Sigmoid colon (tissue), 7 donors: Measurements from ENCODE around the gene CNKSR3. TPM values are rescaled to one million over a fixed set of nuclear protein-coding genes. Genes with fewer than 3 reads are reported as not detected.

Experiments used
- DNase-seq: peaks from one replicate; pipeline ENCODE4 v3.0.0-alpha.2; 2019
- H3K27ac ChIP-seq, 4 donors: fragments of 200-600 bp; sonication (generic); one replicate each; pipeline ENCODE4 v1.5.1; 2016 to 2019; ENCODE audit warnings: mild to moderate bottlenecking in 1 of 4
- H3K27me3 ChIP-seq, 3 donors: fragments of 200-600 bp; sonication (generic); one replicate each; pipeline ENCODE4 v1.5.1; 2019; ENCODE audit warnings: mild to moderate bottlenecking in 1 of 3
- H3K36me3 ChIP-seq, 4 donors: fragments of 200-600 bp; sonication (generic); one replicate each; pipeline ENCODE4 v1.5.1; 2016 to 2019
- H3K4me1 ChIP-seq, 4 donors: fragments of 200-600 bp; sonication (generic); one replicate each; pipeline ENCODE4 v1.5.1; 2017 to 2019
- H3K4me3 ChIP-seq, 4 donors: fragments of 200-600 bp; sonication (generic); one replicate each; pipeline ENCODE4 v1.5.1; 2017 to 2019; ENCODE audit warnings: mild to moderate bottlenecking in 2 of 4, moderate library complexity in 1 of 4
- H3K9me3 ChIP-seq, 4 donors: fragments of 200-600 bp in 3 of 4; sonication (generic) in 3 of 4; one replicate each; pipeline versions ENCODE4 v1.5.1 to v1.6.1; 2013 to 2019
- EP300 ChIP-seq, 4 donors: sonication (generic); formaldehyde crosslinking; IDR thresholded peaks; one replicate each; pipeline ENCODE4 v1.6.1; 2017; ENCODE audit warnings: antibody characterized with exemption in 4 of 4
- POLR2A ChIP-seq, 2 donors: fragments of 450-650 bp; IDR thresholded peaks; one replicate each; pipeline ENCODE4 v1.6.1; 2016; ENCODE audit warnings: antibody characterized with exemption in 2 of 2, mild to moderate bottlenecking in 2 of 2, moderate library complexity in 2 of 2
- POLR2AphosphoS5 ChIP-seq, 4 donors: sonication (generic); formaldehyde crosslinking; IDR thresholded peaks; one replicate each; pipeline ENCODE4 v1.6.1; 2017; ENCODE audit warnings: antibody characterized with exemption in 4 of 4
- WGBS, 2 donors: extraction: QIAGEN DNeasy Blood & Tissue Kit; methylation state at CpG; one replicate each; pipeline ENCODE4 v1.1.7; 2013; 5-methylcytosine and 5-hydroxymethylcytosine counted together
- intact Hi-C: fragments of 100-400 bp; cut with DNase I; formaldehyde crosslinking; loops from one replicate; pipeline ENCODE4 v1.15.1; 2023
- polyA plus RNA-seq, 3 donors: library from polyadenylated mRNA; stranded (reverse); fragments of 200-250 nt; gene quantifications; one replicate each; pipeline ENCODE4 v1.2.3, GENCODE V29; 2013
- total RNA-seq, 4 donors: library from RNA; depleted of rRNA; stranded (reverse); fragments of >200 nt; gene quantifications; one replicate each; pipeline ENCODE4 v1.1.0, GENCODE V29; 2016
- TF ChIP-seq, protein P1 (sequence below), 4 experiments: fragments of 450-650 bp in 3 of 4; fragments of 200-600 bp in 1 of 4; IDR thresholded peaks; one replicate each; pipeline ENCODE4 v1.5.1; 2016 to 2019; ENCODE audit warnings: antibody characterized with exemption in 4 of 4, mild to moderate bottlenecking in 3 of 4, moderate library complexity in 2 of 4
- donor health status: healthy with polysubstance abuse.
- donor health status: Bipolar disorder and iron deficiency.
- donor health status: healthy.

The CNKSR3 gene
- total and polyA plus RNA-seq, 7 donors = 6.0 to 17.4 (median 15.3) TPM

DNA sequence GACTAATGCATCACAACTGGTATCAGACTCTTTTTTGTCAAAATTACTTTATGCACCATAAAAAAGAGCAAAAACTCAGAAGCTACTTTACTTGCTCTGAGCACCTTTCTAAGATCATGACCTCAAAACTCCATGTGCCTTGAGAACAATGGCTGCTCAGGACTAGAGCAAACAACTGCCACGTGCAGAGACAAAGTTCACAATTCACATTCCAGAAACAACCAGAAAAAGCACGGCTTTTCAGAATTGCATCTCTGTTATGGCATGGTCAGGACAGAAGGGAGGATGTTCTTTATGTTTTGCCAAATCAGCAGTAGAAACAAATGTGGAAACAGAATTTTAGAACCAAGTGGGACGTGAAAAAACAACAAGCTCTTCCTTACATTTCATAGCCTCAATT is 70.5 kb downstream of the CNKSR3 start:
- H3K4me3 ChIP-seq = no peak overlapping the region
- peaks cover 0 to 39% (median 29%) of the 10 kb centered on the region in 4 donors for H3K4me1 ChIP-seq
- no peak for DNase-seq
- H3K9me3 ChIP-seq = no peaks in the 10 kb centered on the region
- H3K27me3 ChIP-seq = no peaks in the 10 kb centered on the region
- 36 to 73% methylated on average over 3 of the region's 3 CpGs for WGBS, 2 donors
- H3K27ac ChIP-seq = peak overlapping the region in 1 of 4 donors; percentile 7
- intact Hi-C loops = no loop called here
- TF ChIP-seq POLR2AphosphoS5 (IDR thresholded peaks at IDR 0.05) (no peak), POLR2A (IDR thresholded peaks at IDR 0.05) (no peak), EP300 (IDR thresholded peaks at IDR 0.05) (no peak)
- TF ChIP-seq, protein P1, sequence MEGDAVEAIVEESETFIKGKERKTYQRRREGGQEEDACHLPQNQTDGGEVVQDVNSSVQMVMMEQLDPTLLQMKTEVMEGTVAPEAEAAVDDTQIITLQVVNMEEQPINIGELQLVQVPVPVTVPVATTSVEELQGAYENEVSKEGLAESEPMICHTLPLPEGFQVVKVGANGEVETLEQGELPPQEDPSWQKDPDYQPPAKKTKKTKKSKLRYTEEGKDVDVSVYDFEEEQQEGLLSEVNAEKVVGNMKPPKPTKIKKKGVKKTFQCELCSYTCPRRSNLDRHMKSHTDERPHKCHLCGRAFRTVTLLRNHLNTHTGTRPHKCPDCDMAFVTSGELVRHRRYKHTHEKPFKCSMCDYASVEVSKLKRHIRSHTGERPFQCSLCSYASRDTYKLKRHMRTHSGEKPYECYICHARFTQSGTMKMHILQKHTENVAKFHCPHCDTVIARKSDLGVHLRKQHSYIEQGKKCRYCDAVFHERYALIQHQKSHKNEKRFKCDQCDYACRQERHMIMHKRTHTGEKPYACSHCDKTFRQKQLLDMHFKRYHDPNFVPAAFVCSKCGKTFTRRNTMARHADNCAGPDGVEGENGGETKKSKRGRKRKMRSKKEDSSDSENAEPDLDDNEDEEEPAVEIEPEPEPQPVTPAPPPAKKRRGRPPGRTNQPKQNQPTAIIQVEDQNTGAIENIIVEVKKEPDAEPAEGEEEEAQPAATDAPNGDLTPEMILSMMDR (IDR thresholded peaks at IDR 0.05) = no peak
- peaks cover 0 to 13% (median 6%) of the 10 kb centered on the region in 4 donors for H3K36me3 ChIP-seq

DNA sequence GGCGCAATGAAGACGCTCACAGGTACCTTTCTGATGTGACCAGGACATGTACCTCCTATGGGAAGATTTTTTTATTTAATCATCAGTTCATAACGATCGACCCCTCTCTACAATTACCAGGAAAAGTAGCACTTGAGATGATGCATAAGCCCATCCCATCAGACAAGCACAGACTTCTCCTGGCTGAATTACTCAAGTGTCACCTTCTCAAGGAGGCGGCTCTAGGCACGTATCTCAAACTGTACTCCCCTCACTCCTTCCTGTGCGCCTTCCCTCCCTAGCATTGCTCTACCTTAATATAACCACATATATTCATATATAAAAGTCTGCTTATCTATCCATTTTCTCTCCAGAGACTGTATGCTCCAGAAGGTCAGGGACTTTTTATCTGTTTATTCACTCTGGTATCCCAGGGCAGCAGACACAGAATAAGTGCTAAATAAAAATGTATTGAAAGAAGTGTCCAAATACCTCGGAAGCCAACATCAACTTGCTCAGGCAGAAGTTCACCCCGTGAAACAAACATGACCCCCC is 71.5 kb downstream of the CNKSR3 start:
- no peaks in the 10 kb centered on the region for H3K27me3 ChIP-seq
- WGBS, 2 donors = 92 to 93% methylated on average over 9 of the region's 9 CpGs
- H3K9me3 ChIP-seq = no peaks in the 10 kb centered on the region
- H3K4me1 ChIP-seq = peaks cover 0 to 40% (median 32%) of the 10 kb centered on the region in 4 donors
- no peak for DNase-seq
- intact Hi-C loops = no loop called here
- TF ChIP-seq, protein P1 (IDR thresholded peaks at IDR 0.05) = no peak
- no peak for TF ChIP-seq EP300 (IDR thresholded peaks at IDR 0.05)
- TF ChIP-seq POLR2A (IDR thresholded peaks at IDR 0.05) = no peak
- no peak overlapping the region for H3K4me3 ChIP-seq
- H3K36me3 ChIP-seq = peaks cover 0 to 13% (median 6%) of the 10 kb centered on the region in 4 donors
- peak overlapping the region in 1 of 4 donors; percentile 7 for H3K27ac ChIP-seq

DNA sequence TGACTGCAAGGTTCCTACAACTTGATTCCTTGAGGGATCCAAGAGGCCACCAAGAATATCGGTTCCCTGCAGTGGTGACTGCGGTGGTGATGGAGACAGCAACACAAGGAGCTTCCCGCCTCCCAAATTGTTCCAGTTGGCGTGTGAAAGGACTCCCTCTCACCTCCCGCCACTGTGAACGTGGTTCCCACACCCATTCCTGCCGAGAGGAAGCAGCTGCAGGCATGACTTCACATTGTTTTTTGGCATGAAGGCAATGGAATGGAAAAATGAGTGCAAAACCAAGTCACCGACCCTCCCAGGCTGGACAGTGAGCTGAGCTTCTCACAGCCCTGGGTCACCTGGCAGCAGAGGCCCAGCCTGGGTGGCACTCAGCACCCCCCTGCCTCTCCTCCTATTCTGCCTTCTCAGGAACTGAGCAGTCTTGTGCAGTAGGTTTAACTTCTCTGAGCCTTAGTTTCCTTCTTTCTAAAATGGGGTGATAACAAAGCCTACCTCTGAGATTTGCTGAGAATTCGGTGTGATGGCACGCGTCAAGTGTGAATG is 75.0 kb downstream of the CNKSR3 start:
- Histone ChIP-seq H3K4me3 (no peak overlapping the region), H3K27me3 (no peaks in the 10 kb centered on the region), H3K36me3 (peaks cover 0 to 11% (median 4%) of the 10 kb centered on the region in 4 donors), H3K9me3 (no peaks in the 10 kb centered on the region), H3K27ac (peak overlapping the region in 2 of 4 donors; percentile 5 to 69), H3K4me1 (peaks cover 0 to 56% (median 43%) of the 10 kb centered on the region in 4 donors)
- intact Hi-C loops = no loop called here
- TF ChIP-seq POLR2AphosphoS5 (IDR thresholded peaks at IDR 0.05) (peak in 2 of 4 donors; percentile 7 to 32), EP300 (IDR thresholded peaks at IDR 0.05) (no peak)
- WGBS, 2 donors = 92 to 95% methylated on average over 11 of the region's 11 CpGs
- DNase-seq = no peak

DNA sequence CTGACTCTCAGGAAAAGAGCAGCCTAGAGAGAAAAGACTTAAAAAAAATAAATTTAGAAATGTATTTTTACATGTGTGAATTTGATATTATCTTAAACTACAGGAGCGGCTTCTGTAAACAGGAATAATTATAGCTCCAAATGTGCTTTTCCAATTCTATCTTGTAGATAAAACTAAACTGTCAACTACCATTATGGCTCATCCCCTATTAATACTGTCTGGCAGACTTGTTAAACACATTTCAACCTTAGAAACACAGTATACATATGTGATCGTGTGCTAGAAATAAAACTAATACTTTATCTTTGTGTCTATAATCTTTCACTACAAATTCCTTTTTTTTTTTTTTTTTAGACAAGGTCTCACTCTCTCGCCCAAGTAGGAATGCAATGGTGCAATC is 75.8 kb downstream of the CNKSR3 start:
- Histone ChIP-seq H3K4me3 (no peak overlapping the region), H3K4me1 (peaks cover 0 to 55% (median 38%) of the 10 kb centered on the region in 4 donors), H3K27ac (peak overlapping the region in 2 of 4 donors; percentile 44 to 69), H3K36me3 (peaks cover 0 to 16% (median 6%) of the 10 kb centered on the region in 4 donors), H3K27me3 (no peaks in the 10 kb centered on the region), H3K9me3 (no peaks in the 10 kb centered on the region)
- DNase-seq = no peak
- WGBS, 2 donors = 92 to 96% methylated on average over 3 of the region's 3 CpGs
- intact Hi-C loops = no loop called here
- no peak for TF ChIP-seq EP300 (IDR thresholded peaks at IDR 0.05)
- TF ChIP-seq, protein P1 (IDR thresholded peaks at IDR 0.05) = no peak
- no peak for TF ChIP-seq POLR2AphosphoS5 (IDR thresholded peaks at IDR 0.05)
- no peak for TF ChIP-seq POLR2A (IDR thresholded peaks at IDR 0.05)

DNA sequence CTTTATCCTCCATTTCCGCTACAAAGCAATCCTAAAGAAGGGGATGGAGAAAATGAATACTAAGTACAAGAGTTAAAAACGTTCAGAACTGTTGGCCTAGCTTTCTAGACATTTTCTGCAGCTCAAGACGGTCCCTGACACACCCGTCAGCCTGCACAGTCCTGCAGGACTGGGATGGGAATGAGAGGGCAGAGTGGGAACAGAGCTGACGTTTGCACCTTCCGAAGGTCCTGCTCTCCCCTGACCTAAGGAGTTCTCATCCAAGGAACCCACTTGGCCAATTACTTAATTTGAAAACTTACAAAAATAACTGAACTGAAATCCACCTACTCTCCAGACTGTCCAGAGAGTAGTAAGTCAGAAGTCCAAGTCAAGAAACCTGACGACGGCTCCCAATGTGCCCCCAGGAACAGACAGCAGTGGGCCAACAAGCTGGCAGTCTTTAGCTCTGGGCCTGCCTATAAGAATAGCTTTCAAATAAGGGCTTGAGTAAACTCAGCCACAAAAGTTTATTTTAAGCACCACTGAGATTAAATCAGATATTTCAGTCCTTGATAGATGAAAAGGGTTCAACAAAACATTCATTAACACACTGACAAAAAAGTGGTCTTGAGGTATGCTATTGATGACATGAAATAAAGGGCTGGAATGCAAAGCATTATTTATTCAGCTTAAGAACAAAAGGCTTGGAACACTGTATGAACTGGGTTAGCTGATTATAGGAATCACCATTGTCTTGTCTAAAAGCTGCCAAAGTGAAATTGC is 76.8 kb downstream of the CNKSR3 start:
- WGBS, 2 donors = 84 to 93% methylated on average over 8 of the region's 8 CpGs
- H3K9me3 ChIP-seq = no peaks in the 10 kb centered on the region
- H3K4me1 ChIP-seq = peaks cover 0 to 53% (median 30%) of the 10 kb centered on the region in 4 donors
- no peak for DNase-seq
- H3K4me3 ChIP-seq = no peak overlapping the region
- no peak for TF ChIP-seq POLR2A (IDR thresholded peaks at IDR 0.05)
- TF ChIP-seq POLR2AphosphoS5 (IDR thresholded peaks at IDR 0.05) = no peak
- TF ChIP-seq, protein P1 (IDR thresholded peaks at IDR 0.05) = no peak
- TF ChIP-seq EP300 (IDR thresholded peaks at IDR 0.05) = no peak
- no peaks in the 10 kb centered on the region for H3K27me3 ChIP-seq
- intact Hi-C loops = no loop called here
- H3K27ac ChIP-seq = peak overlapping the region in 3 of 4 donors; percentile 21 to 69 (median 44)
- peaks cover 0 to 26% (median 6%) of the 10 kb centered on the region in 4 donors for H3K36me3 ChIP-seq
